Astrocyte of the cerebellum (primary cell): ENCODE measurements around the gene MAPK14.
"Not testable (repeated sequence)": the region's sequence is repeated elsewhere in the genome, so short reads cannot be mapped to it uniquely, and the experiment has no call there.

Experiments used
- DNase-seq: peaks from one replicate; pipeline ENCODE4 v3.0.0-alpha.2; 2011; ENCODE audit warnings: low read depth
- H3K4me3 ChIP-seq: 2 replicates; pipeline ENCODE4 v1.5.1; 2011; ENCODE audit warnings: mild to moderate bottlenecking, low read depth, low read length, moderate library complexity
- in situ Hi-C: cut with HindIII; loops from 2 replicates; pipeline ENCODE4 v1.10.0; 2017; ENCODE audit warnings: low sequenced_read_pairs
- TF ChIP-seq, protein P1 (sequence below): IDR thresholded peaks from 2 replicates; pipeline ENCODE4 v1.5.1; 2012; ENCODE audit warnings: low read length, low read depth, moderate library complexity, mild to moderate bottlenecking; ENCODE audit errors: missing control alignments

Gene MAPK14

GRCh38 chr6:36025932-36026327, 1.7 kb upstream of the MAPK14 start:
- in situ Hi-C loops = no loop called here
- TF ChIP-seq, protein P1, sequence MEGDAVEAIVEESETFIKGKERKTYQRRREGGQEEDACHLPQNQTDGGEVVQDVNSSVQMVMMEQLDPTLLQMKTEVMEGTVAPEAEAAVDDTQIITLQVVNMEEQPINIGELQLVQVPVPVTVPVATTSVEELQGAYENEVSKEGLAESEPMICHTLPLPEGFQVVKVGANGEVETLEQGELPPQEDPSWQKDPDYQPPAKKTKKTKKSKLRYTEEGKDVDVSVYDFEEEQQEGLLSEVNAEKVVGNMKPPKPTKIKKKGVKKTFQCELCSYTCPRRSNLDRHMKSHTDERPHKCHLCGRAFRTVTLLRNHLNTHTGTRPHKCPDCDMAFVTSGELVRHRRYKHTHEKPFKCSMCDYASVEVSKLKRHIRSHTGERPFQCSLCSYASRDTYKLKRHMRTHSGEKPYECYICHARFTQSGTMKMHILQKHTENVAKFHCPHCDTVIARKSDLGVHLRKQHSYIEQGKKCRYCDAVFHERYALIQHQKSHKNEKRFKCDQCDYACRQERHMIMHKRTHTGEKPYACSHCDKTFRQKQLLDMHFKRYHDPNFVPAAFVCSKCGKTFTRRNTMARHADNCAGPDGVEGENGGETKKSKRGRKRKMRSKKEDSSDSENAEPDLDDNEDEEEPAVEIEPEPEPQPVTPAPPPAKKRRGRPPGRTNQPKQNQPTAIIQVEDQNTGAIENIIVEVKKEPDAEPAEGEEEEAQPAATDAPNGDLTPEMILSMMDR = no peak
- DNase-seq = no peak
- H3K4me3 ChIP-seq = no peak overlapping the region

DNA sequence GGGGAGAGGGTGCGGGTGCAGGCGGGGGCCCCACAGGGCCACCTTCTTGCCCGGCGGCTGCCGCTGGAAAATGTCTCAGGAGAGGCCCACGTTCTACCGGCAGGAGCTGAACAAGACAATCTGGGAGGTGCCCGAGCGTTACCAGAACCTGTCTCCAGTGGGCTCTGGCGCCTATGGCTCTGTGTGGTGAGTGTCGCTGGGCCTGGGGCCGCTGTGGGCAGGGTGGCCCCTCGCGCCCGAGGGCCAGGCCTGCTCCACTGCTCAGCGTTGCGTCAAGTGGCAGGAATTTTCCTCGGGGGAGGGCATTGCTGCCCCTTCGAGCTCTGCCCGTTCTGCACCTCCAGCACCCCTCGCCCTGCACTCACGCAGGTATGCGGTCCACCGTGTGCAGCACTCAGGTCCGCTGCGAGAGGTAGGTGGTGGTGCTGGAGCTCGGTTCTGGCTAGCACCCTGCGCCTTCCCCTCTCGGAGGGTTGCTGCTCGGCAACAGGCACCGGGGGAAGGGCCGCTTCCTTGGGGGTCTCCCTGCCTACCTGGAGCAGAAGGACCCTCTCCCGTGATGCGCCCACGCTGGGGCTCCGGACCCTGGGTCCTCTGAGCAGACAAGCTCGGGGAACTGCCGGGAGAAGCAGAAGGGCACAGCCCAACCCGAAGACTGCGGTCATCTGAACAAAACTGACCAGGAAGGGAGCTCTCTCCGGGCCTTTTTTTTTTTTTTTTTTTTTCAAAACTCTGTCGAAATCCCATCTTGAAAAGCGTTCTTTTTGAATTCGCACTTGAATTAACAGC, 674 bp downstream of the MAPK14 start:
- H3K4me3 ChIP-seq = peak overlapping the region; percentile 96
- no peak for DNase-seq
- TF ChIP-seq, protein P1 = no peak
- in situ Hi-C loops = no loop called here

GRCh38 chr6:36028877-36029324, 1.3 kb downstream of the MAPK14 start:
- peak overlapping the region; percentile 96 for H3K4me3 ChIP-seq

GRCh38 chr6:36029464-36029863, 1.9 kb downstream of the MAPK14 start:
- peak; percentile 32 for DNase-seq
- TF ChIP-seq, protein P1 = no peak
- peak overlapping the region; percentile 96 for H3K4me3 ChIP-seq
- in situ Hi-C loops = no loop called here

More at GRCh38 chr6:36028877-36029324, 1.3 kb downstream of the MAPK14 start:
- peak; percentile 55 for DNase-seq
- in situ Hi-C loops = no loop called here
- TF ChIP-seq, protein P1 = no peak

DNA sequence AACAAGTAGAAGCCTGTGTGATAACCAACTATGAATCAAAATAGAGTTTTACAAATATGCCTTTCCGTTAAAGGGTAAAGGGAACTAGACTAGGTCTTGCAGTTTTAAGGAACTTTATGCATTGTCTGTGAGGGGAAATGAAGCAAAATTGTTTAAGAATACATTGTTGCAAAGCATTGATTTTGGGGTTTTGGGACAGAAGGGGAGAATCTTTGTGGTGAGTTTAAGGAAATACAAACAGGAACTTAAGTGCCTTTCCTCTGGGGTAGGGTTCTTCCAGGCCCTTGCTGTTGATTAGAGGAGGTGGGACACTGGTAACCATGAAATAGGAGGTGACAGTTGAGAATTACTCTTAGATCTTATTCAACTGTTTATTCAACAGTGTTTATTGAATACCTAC, 4.7 kb downstream of the MAPK14 start:
- H3K4me3 ChIP-seq = no peak overlapping the region
- no peak for DNase-seq
- TF ChIP-seq, protein P1 = no peak
- in situ Hi-C loops = no loop called here

DNA sequence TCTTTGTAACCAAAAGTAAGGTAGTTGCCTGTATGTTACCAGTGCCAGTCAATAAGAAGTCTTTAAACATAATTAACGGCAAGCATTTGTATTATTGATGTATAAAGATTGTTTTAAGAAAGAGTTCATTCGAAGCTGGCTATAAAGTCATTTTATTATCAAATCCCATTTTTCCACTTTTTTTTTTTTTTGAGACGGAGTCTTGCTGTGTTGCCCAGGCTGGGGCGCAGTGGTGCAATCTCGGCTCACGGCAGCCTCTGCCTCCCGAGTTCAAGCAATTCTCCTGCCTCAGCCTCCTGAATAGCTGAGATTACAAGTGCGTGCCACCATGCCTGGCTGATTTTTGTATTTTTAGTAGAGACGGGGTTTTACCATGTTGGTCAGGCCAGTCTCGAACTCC, 5.5 kb downstream of the MAPK14 start:
- H3K4me3 ChIP-seq, in situ Hi-C loops, DNase-seq: not testable (repeated sequence)

DNA sequence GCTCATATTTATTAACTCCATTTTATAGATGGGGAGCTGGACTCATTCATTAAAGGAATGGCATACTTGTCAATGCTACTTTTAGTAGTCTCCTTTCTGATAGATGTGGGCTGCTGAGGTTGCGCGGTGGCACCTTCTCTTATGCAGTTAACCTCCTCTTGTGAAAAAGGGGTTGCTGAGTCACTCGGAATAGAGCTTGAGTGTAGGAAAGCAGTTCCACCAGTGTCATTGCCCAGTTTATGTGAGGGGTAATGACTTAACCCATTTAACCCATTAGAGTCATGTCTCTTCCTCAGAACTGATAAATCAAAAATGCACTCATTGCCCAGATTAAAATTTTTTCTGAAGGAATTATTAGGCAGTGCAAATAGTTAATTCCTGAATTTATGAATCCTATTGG, 6.3 kb downstream of the MAPK14 start:
- no peak for DNase-seq
- H3K4me3 ChIP-seq = no peak overlapping the region
- TF ChIP-seq, protein P1 = no peak
- in situ Hi-C loops = no loop called here
